NT2/D1 (cell line): ENCODE results near the gene TPO.

Experiments used
- YY1 ChIP-seq: IDR thresholded peaks from 2 replicates; pipeline ENCODE4 v1.6.1; 2011; ENCODE audit not compliant: insufficient read length, insufficient read depth
- ZNF274 ChIP-seq: IDR thresholded peaks from 2 replicates; pipeline ENCODE4 v1.6.1; 2011; ENCODE audit warnings: mild to moderate bottlenecking, low read depth, low read length

DNA sequence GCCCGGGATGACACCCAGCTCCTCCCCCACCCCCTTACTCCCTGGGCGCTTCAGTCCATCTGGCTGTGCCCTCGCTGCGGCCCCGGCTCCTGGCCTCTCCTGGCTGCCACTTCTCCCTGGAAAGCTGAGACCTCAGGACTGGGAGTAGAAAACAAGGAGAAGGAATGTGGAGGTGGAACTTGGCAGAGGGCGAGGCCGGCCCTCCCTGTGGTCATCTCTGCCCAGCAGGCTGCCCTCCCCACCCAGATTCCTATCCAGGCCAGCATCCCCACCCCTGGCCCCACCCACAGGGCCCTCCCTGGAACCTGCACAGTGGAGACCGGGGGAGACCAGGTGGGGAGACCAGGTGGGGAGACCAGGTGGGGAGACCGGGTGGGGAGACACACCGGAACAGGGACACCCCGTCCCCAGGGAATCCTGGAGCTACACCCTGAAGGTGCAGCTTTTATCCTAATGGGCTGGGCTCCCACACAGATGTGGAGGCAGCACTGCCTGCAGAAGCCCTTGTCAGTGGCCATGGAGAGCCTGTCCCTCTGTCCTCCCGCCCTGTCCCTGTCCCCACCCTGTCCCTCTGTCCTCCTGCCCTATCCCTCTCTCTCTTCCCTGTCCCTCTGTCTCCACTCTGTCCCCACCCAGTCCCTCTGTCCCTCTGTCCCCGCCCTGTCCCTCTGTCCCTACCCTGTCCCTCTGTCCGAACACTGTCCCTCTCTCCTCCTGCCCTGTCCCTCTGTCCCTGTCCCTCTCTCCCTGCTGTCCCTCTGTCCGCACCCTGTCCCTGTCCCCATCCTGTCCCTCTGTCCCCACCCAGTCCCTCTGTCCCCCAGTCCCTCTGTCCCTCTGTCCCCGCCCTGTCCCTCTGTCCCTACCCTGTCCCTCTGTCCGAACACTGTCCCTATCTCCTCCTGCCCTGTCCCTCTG, 173.9 kb downstream of the TPO start:
- TF ChIP-seq YY1 (no peak), ZNF274 (no peak)
